ENCODE results near the gene GLB1L2. TPM values are rescaled to one million over a fixed set of nuclear protein-coding genes. Genes with fewer than 3 reads are reported as not detected.

GLB1L2 gene
- total RNA-seq, 1 donor from 2014 or later: 1.0 TPM

GRCh38 chr11:134391656-134392055, 59.9 kb downstream of the GLB1L2 start:
- H3K36me3 ChIP-seq (ENCODE audit: control insufficient read depth in 3 of 3, insufficient read depth in 3 of 3, low read length in 3 of 3): no peaks in the 10 kb centered on the region
- no peak overlapping the region for H3K4me3 ChIP-seq (ENCODE audit: low read length in 3 of 3)
- H3K27me3 ChIP-seq (ENCODE audit: control insufficient read depth in 3 of 3, insufficient read depth in 3 of 3, low read length in 3 of 3): peaks cover 0 to 25% (median 18%) of the 10 kb centered on the region in 3 donors
- H3K9me3 ChIP-seq (ENCODE audit: control insufficient read depth in 3 of 3, low read length in 3 of 3): no peaks in the 10 kb centered on the region
- no peak overlapping the region for H3K27ac ChIP-seq (ENCODE audit: low read depth, low read length)
- H3K4me1 ChIP-seq (ENCODE audit: control insufficient read depth in 3 of 3, insufficient read depth in 3 of 3, low read length in 3 of 3): no peaks in the 10 kb centered on the region
- H3K9ac ChIP-seq (ENCODE audit: low read depth in 1 of 3, low read length in 3 of 3): no peak overlapping the region

DNA sequence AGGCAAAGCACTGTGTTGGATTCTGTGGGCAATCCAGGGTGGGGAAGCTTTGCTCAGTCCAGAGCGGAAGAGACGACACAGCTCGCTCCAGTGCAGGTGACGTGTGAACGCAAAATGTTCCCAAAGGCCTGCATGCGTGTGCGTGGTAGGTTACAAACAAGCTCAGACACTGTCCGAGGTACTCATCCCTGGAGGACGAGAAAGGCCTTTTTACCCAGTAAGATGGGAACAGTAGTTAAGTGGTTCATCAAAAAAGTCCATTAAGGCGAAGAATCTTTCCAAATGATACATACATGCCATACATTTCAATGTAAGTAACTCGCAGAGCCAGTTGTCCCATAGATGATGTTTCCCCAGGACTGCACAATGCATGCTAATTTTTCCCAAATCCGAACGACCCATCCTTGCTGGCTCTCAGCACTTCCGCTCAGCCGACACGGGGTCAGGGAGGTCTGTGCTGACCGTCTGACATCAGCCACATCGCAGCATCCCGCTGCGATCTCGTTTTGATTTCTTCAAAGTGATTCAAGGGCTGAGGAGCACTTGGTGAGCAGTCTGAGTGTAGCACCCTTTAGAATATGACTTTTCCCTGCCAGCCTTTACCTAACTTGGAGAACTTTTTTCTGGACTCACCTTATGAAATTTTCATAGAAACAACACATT, 61.3 kb downstream of the GLB1L2 start:
- Histone ChIP-seq H3K27ac (ENCODE audit: low read depth, low read length) (no peak overlapping the region), H3K27me3 (ENCODE audit: control insufficient read depth in 3 of 3, insufficient read depth in 3 of 3, low read length in 3 of 3) (peaks cover 0 to 27% (median 25%) of the 10 kb centered on the region in 3 donors), H3K4me3 (ENCODE audit: low read length in 3 of 3) (no peak overlapping the region), H3K4me1 (ENCODE audit: control insufficient read depth in 3 of 3, insufficient read depth in 3 of 3, low read length in 3 of 3) (no peaks in the 10 kb centered on the region), H3K36me3 (ENCODE audit: control insufficient read depth in 3 of 3, insufficient read depth in 3 of 3, low read length in 3 of 3) (no peaks in the 10 kb centered on the region), H3K9me3 (ENCODE audit: control insufficient read depth in 3 of 3, low read length in 3 of 3) (no peaks in the 10 kb centered on the region), H3K9ac (ENCODE audit: low read depth in 1 of 3, low read length in 3 of 3) (no peak overlapping the region)

GRCh38 chr11:134393638-134394037, 61.9 kb downstream of the GLB1L2 start:
- Histone ChIP-seq H3K36me3 (ENCODE audit: control insufficient read depth in 3 of 3, insufficient read depth in 3 of 3, low read length in 3 of 3) (no peaks in the 10 kb centered on the region), H3K4me1 (ENCODE audit: control insufficient read depth in 3 of 3, insufficient read depth in 3 of 3, low read length in 3 of 3) (no peaks in the 10 kb centered on the region), H3K4me3 (ENCODE audit: low read length in 3 of 3) (no peak overlapping the region), H3K9me3 (ENCODE audit: control insufficient read depth in 3 of 3, low read length in 3 of 3) (no peaks in the 10 kb centered on the region), H3K27ac (ENCODE audit: low read depth, low read length) (no peak overlapping the region), H3K9ac (ENCODE audit: low read depth in 1 of 3, low read length in 3 of 3) (no peak overlapping the region), H3K27me3 (ENCODE audit: control insufficient read depth in 3 of 3, insufficient read depth in 3 of 3, low read length in 3 of 3) (peaks cover 0 to 30% (median 29%) of the 10 kb centered on the region in 3 donors)

- Histone ChIP-seq H3K9ac (ENCODE audit: low read depth in 1 of 3, low read length in 3 of 3) (no peak overlapping the region), H3K27ac (ENCODE audit: low read depth, low read length) (no peak overlapping the region), H3K9me3 (ENCODE audit: control insufficient read depth in 3 of 3, low read length in 3 of 3) (no peaks in the 10 kb centered on the region), H3K27me3 (ENCODE audit: control insufficient read depth in 3 of 3, insufficient read depth in 3 of 3, low read length in 3 of 3) (peaks cover 3 to 35% (median 32%) of the 10 kb centered on the region in 3 donors), H3K4me3 (ENCODE audit: low read length in 3 of 3) (no peak overlapping the region), H3K36me3 (ENCODE audit: control insufficient read depth in 3 of 3, insufficient read depth in 3 of 3, low read length in 3 of 3) (no peaks in the 10 kb centered on the region), H3K4me1 (ENCODE audit: control insufficient read depth in 3 of 3, insufficient read depth in 3 of 3, low read length in 3 of 3) (no peaks in the 10 kb centered on the region)
Measured at GRCh38 chr11:134394311-134394710, 62.5 kb downstream of the GLB1L2 start.

DNA sequence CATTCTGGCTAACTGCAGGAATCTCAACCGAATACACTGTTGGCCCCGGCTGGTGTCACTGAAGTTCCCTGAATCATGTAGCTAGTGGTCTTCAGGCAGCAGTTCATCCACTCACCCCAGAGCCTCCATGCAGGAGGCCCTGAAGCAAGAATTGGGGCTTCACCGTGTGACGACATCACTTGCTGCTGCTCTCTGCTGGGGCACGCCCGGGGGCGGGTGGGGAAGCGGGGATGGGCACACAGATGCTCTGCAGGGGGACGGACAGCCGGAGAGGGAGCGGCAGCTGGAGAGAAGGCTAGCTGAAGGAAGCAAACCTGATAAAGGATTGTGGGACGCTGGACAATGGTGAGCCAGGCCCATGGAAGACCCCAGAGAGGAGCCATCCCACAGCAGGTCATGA, 63.2 kb downstream of the GLB1L2 start:
- H3K9ac ChIP-seq (ENCODE audit: low read depth in 1 of 3, low read length in 3 of 3): no peak overlapping the region
- H3K27me3 ChIP-seq (ENCODE audit: control insufficient read depth in 3 of 3, insufficient read depth in 3 of 3, low read length in 3 of 3): peaks cover 10 to 39% (median 38%) of the 10 kb centered on the region in 3 donors
- H3K4me1 ChIP-seq (ENCODE audit: control insufficient read depth in 3 of 3, insufficient read depth in 3 of 3, low read length in 3 of 3): no peaks in the 10 kb centered on the region
- no peak overlapping the region for H3K27ac ChIP-seq (ENCODE audit: low read depth, low read length)
- no peaks in the 10 kb centered on the region for H3K36me3 ChIP-seq (ENCODE audit: control insufficient read depth in 3 of 3, insufficient read depth in 3 of 3, low read length in 3 of 3)
- no peak overlapping the region for H3K4me3 ChIP-seq (ENCODE audit: low read length in 3 of 3)
- H3K9me3 ChIP-seq (ENCODE audit: control insufficient read depth in 3 of 3, low read length in 3 of 3): no peaks in the 10 kb centered on the region

GRCh38 chr11:134397304-134398078, 65.7 kb downstream of the GLB1L2 start:
- H3K4me3 ChIP-seq (ENCODE audit: low read length in 3 of 3): no peak overlapping the region
- no peaks in the 10 kb centered on the region for H3K36me3 ChIP-seq (ENCODE audit: control insufficient read depth in 3 of 3, insufficient read depth in 3 of 3, low read length in 3 of 3)
- no peaks in the 10 kb centered on the region for H3K9me3 ChIP-seq (ENCODE audit: control insufficient read depth in 3 of 3, low read length in 3 of 3)
- H3K27me3 ChIP-seq (ENCODE audit: control insufficient read depth in 3 of 3, insufficient read depth in 3 of 3, low read length in 3 of 3): peaks cover 10 to 36% (median 31%) of the 10 kb centered on the region in 3 donors
- no peak overlapping the region for H3K9ac ChIP-seq (ENCODE audit: low read depth in 1 of 3, low read length in 3 of 3)
- H3K4me1 ChIP-seq (ENCODE audit: control insufficient read depth in 3 of 3, insufficient read depth in 3 of 3, low read length in 3 of 3): no peaks in the 10 kb centered on the region
- H3K27ac ChIP-seq (ENCODE audit: low read depth, low read length): no peak overlapping the region

DNA sequence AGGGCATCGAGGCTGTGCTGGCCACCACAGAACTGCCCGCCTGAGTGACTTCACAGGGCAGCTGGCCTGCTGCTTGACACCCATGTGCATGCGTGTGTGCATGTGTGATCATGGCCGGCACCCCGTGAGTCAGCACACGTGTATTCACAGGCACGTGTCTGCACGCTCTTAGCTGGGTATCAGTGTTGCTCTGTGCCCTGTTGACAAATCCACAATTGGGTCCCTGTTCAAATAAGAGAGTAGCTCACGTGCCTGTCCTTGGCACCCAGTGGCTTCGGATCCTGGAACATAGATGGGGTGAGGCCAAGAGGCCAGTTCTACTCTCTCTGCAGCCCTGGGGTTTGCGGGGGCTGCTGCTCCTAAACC, 66.3 kb downstream of the GLB1L2 start:
- Histone ChIP-seq H3K9ac (ENCODE audit: low read depth in 1 of 3, low read length in 3 of 3) (no peak overlapping the region), H3K4me3 (ENCODE audit: low read length in 3 of 3) (no peak overlapping the region), H3K9me3 (ENCODE audit: control insufficient read depth in 3 of 3, low read length in 3 of 3) (no peaks in the 10 kb centered on the region), H3K4me1 (ENCODE audit: control insufficient read depth in 3 of 3, insufficient read depth in 3 of 3, low read length in 3 of 3) (no peaks in the 10 kb centered on the region), H3K36me3 (ENCODE audit: control insufficient read depth in 3 of 3, insufficient read depth in 3 of 3, low read length in 3 of 3) (no peaks in the 10 kb centered on the region), H3K27me3 (ENCODE audit: control insufficient read depth in 3 of 3, insufficient read depth in 3 of 3, low read length in 3 of 3) (peaks cover 10 to 40% (median 31%) of the 10 kb centered on the region in 3 donors), H3K27ac (ENCODE audit: low read depth, low read length) (no peak overlapping the region)

DNA sequence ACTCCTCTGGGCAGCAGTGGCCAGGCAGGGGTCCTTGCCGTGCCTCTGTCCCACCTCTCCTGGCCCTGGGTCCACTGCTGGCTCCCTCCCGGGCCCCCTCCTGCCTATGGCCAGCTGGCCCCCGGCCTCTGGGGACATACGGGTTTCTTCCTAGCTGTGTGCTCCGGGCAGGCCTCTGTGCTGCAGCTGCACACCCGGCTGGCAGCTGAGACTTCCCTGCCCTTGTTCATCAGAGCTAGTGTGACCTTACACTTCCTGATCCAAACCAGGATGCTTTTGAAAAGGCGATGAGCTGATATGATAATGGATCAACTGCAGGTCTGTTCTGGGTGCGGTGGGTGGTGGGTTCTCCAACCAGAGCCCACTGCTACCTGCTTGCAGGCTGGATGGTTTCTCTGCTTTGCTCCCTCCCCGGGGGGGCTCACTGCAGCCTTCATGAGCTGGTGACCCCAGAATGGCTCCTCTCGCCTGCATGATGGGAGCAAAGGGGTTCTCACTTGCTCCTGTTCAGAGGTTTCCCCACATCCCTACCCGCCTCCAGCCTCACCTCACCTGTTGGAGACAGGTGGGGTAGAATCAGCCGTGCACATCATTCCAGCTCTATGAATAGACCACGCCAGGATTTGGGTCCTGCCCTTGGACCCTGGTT, 67.0 kb downstream of the GLB1L2 start:
- Histone ChIP-seq H3K27me3 (ENCODE audit: control insufficient read depth in 3 of 3, insufficient read depth in 3 of 3, low read length in 3 of 3) (peaks cover 10 to 40% (median 31%) of the 10 kb centered on the region in 3 donors), H3K27ac (ENCODE audit: low read depth, low read length) (no peak overlapping the region), H3K9ac (ENCODE audit: low read depth in 1 of 3, low read length in 3 of 3) (no peak overlapping the region), H3K36me3 (ENCODE audit: control insufficient read depth in 3 of 3, insufficient read depth in 3 of 3, low read length in 3 of 3) (no peaks in the 10 kb centered on the region), H3K4me1 (ENCODE audit: control insufficient read depth in 3 of 3, insufficient read depth in 3 of 3, low read length in 3 of 3) (no peaks in the 10 kb centered on the region), H3K4me3 (ENCODE audit: low read length in 3 of 3) (no peak overlapping the region), H3K9me3 (ENCODE audit: control insufficient read depth in 3 of 3, low read length in 3 of 3) (no peaks in the 10 kb centered on the region)

- H3K9me3 ChIP-seq (ENCODE audit: control insufficient read depth in 3 of 3, low read length in 3 of 3): no peaks in the 10 kb centered on the region
- H3K27me3 ChIP-seq (ENCODE audit: control insufficient read depth in 3 of 3, insufficient read depth in 3 of 3, low read length in 3 of 3): peaks cover 10 to 40% (median 31%) of the 10 kb centered on the region in 3 donors
- no peak overlapping the region for H3K4me3 ChIP-seq (ENCODE audit: low read length in 3 of 3)
- H3K27ac ChIP-seq (ENCODE audit: low read depth, low read length): no peak overlapping the region
- no peaks in the 10 kb centered on the region for H3K4me1 ChIP-seq (ENCODE audit: control insufficient read depth in 3 of 3, insufficient read depth in 3 of 3, low read length in 3 of 3)
- no peak overlapping the region for H3K9ac ChIP-seq (ENCODE audit: low read depth in 1 of 3, low read length in 3 of 3)
- H3K36me3 ChIP-seq (ENCODE audit: control insufficient read depth in 3 of 3, insufficient read depth in 3 of 3, low read length in 3 of 3): no peaks in the 10 kb centered on the region
Measured at GRCh38 chr11:134399293-134399654, 67.5 kb downstream of the GLB1L2 start.

- Histone ChIP-seq H3K9ac (ENCODE audit: low read depth in 1 of 3, low read length in 3 of 3) (no peak overlapping the region), H3K4me3 (ENCODE audit: low read length in 3 of 3) (no peak overlapping the region), H3K27ac (ENCODE audit: low read depth, low read length) (no peak overlapping the region), H3K4me1 (ENCODE audit: control insufficient read depth in 3 of 3, insufficient read depth in 3 of 3, low read length in 3 of 3) (no peaks in the 10 kb centered on the region), H3K36me3 (ENCODE audit: control insufficient read depth in 3 of 3, insufficient read depth in 3 of 3, low read length in 3 of 3) (no peaks in the 10 kb centered on the region), H3K9me3 (ENCODE audit: control insufficient read depth in 3 of 3, low read length in 3 of 3) (no peaks in the 10 kb centered on the region), H3K27me3 (ENCODE audit: control insufficient read depth in 3 of 3, insufficient read depth in 3 of 3, low read length in 3 of 3) (peaks cover 16 to 41% (median 31%) of the 10 kb centered on the region in 3 donors)
Measured at GRCh38 chr11:134399996-134400395, 68.2 kb downstream of the GLB1L2 start.

Data from skeletal muscle tissue (tissue), 4 donors.